IMR-90 (cell line): ENCODE results near the gene RAD21L1. TPM values are rescaled to one million over a fixed set of nuclear protein-coding genes. Genes with fewer than 3 reads are reported as not detected.

ENCODE experiments used
- ATAC-seq: fragments of 200-7000 bp; cut with Tn5 transposase; 2 replicates; pipeline ENCODE4 v1.9.1; 2020; ENCODE audit warnings: low read depth, mild to moderate bottlenecking, moderate library complexity
- BruUV-seq: library from RNA; stranded (reverse); fragments of 400-500 nt; replicated peaks from 2 replicates; lab custom pipeline; 2021; lab: Mats Ljungman, UMichigan
- CTCF ChIA-PET: fragments of 300-600 bp; formaldehyde crosslinking; extraction: SDS; loops from one replicate; lab custom pipeline; 2021; ENCODE audit warnings: antibody characterized with exemption; lab: Yijun Ruan, JAX
- POLR2A ChIA-PET: fragments of 300-600 bp; sonication (Branson Sonifier 250); formaldehyde crosslinking; loops from one replicate; lab custom pipeline; 2022; ENCODE audit warnings: antibody characterized with exemption; ENCODE audit not compliant: unreplicated experiment; lab: Charles Lee
- DNase-seq: peaks from one replicate; pipeline ENCODE4 v3.0.0; 2013
- H2AFZ ChIP-seq: replicated peaks from 2 replicates; pipeline ENCODE3; 2013; ENCODE audit warnings: low read length, mild to moderate bottlenecking; ENCODE audit not compliant: poor library complexity
- H2AK5ac ChIP-seq: 2 replicates; pipeline ENCODE4 v1.6.1; 2013; ENCODE audit warnings: low read depth, low read length, inconsistent platforms
- H2AK9ac ChIP-seq: replicated peaks from 2 replicates; pipeline ENCODE3; 2013; ENCODE audit warnings: mild to moderate bottlenecking, low read depth, low read length, moderate library complexity; ENCODE audit not compliant: poor library complexity
- H2BK120ac ChIP-seq: 2 replicates; pipeline ENCODE4 v1.6.1; 2013; ENCODE audit warnings: low read depth, low read length, inconsistent platforms
- H2BK15ac ChIP-seq: 3 replicates; pipeline ENCODE4 v1.6.1; 2013; ENCODE audit warnings: low read depth, low read length, inconsistent platforms
- H2BK20ac ChIP-seq: 2 replicates; pipeline ENCODE4 v1.6.1; 2013; ENCODE audit warnings: low read depth, mild to moderate bottlenecking, inconsistent platforms, low read length, moderate library complexity
- H2BK5ac ChIP-seq: 2 replicates; pipeline ENCODE4 v1.6.1; 2013; ENCODE audit warnings: mild to moderate bottlenecking, low read depth, low read length, inconsistent platforms; ENCODE audit not compliant: poor library complexity, severe bottlenecking
- H3K14ac ChIP-seq: replicated peaks from 2 replicates; pipeline ENCODE4 v1.6.1; 2013; ENCODE audit warnings: low read depth, low read length, inconsistent platforms
- H3K18ac ChIP-seq: 2 replicates; pipeline ENCODE4 v1.6.1; 2013; ENCODE audit warnings: low read depth, low read length, control low read depth
- H3K23ac ChIP-seq: 2 replicates; pipeline ENCODE4 v1.6.1; 2013; ENCODE audit warnings: low read depth, low read length, inconsistent platforms
- H3K27ac ChIP-seq: 2 replicates; pipeline ENCODE4 v1.5.1; 2013; ENCODE audit warnings: mild to moderate bottlenecking, control low read depth, low read length; ENCODE audit not compliant: insufficient read depth
- H3K27me3 ChIP-seq: 2 replicates; pipeline ENCODE4 v1.6.1; 2013; ENCODE audit warnings: low read length; ENCODE audit not compliant: control insufficient read depth, insufficient read depth
- H3K36me3 ChIP-seq: 2 replicates; pipeline ENCODE4 v1.6.1; 2013; ENCODE audit warnings: low read length, mixed read lengths; ENCODE audit not compliant: control insufficient read depth, insufficient read depth
- H3K4ac ChIP-seq: 2 replicates; pipeline ENCODE4 v1.6.1; 2013; ENCODE audit warnings: low read depth, low read length, inconsistent platforms
- H3K4me1 ChIP-seq: 2 replicates; pipeline ENCODE4 v1.6.1; 2013; ENCODE audit warnings: low read length, mixed read lengths; ENCODE audit not compliant: control insufficient read depth, insufficient read depth
- H3K4me2 ChIP-seq: 2 replicates; pipeline ENCODE4 v1.6.1; 2013; ENCODE audit warnings: low read depth, mild to moderate bottlenecking, control low read depth, low read length, moderate library complexity
- H3K4me3 ChIP-seq: 2 replicates; pipeline ENCODE4 v1.5.1; 2013; ENCODE audit warnings: low read depth, mild to moderate bottlenecking, control low read depth, low read length, moderate library complexity; ENCODE audit not compliant: insufficient read depth
- H3K56ac ChIP-seq: 2 replicates; pipeline ENCODE4 v1.6.1; 2013; ENCODE audit warnings: low read length, inconsistent platforms; ENCODE audit not compliant: insufficient read depth; ENCODE audit errors: extremely low read depth
- H3K79me1 ChIP-seq, 2 experiments: 2 replicates each; pipeline ENCODE4 v1.6.1; 2013; ENCODE audit warnings: low read length in 2 of 2, inconsistent platforms in 1 of 2, low read depth in 1 of 2
- H3K9ac ChIP-seq: 2 replicates; pipeline ENCODE4 v1.6.1; 2013; ENCODE audit warnings: low read depth, low read length, control low read depth
- H3K9me1 ChIP-seq: 2 replicates; pipeline ENCODE4 v1.6.1; 2013; ENCODE audit warnings: low read length, inconsistent platforms; ENCODE audit not compliant: insufficient read depth
- H3K9me3 ChIP-seq: 2 replicates; pipeline ENCODE4 v1.6.1; 2013; ENCODE audit warnings: low read length; ENCODE audit not compliant: control insufficient read depth, insufficient read depth
- H4K20me1 ChIP-seq: 2 replicates; pipeline ENCODE4 v1.6.1; 2013; ENCODE audit warnings: low read length, inconsistent platforms; ENCODE audit not compliant: insufficient read depth
- H4K5ac ChIP-seq: 2 replicates; pipeline ENCODE4 v1.6.1; 2013; ENCODE audit warnings: mild to moderate bottlenecking, low read depth, low read length, control low read depth
- H4K8ac ChIP-seq, 2 experiments: 2 replicates each; pipeline ENCODE4 v1.6.1; 2013; ENCODE audit warnings: low read depth in 2 of 2, low read length in 2 of 2, control low read depth in 1 of 2, inconsistent platforms in 1 of 2
- H4K91ac ChIP-seq: 2 replicates; pipeline ENCODE4 v1.6.1; 2013; ENCODE audit warnings: low read depth, low read length, inconsistent platforms; ENCODE audit not compliant: insufficient read depth
- BHLHE40 ChIP-seq: fragments of 150-350 bp; IDR thresholded peaks from 2 replicates; pipeline ENCODE4 v1.6.1; 2016; ENCODE audit warnings: mild to moderate bottlenecking, low read depth, low read length
- CEBPB ChIP-seq: IDR thresholded peaks from 2 replicates; pipeline ENCODE4 v1.6.1; 2012; ENCODE audit warnings: low read depth, low read length, improper control_type of control experiment
- CHD1 ChIP-seq: IDR thresholded peaks from 2 replicates; pipeline ENCODE4 v1.6.1; 2012; ENCODE audit warnings: low read depth, low read length, improper control_type of control experiment
- CTCF ChIP-seq: conservative IDR thresholded peaks from 2 replicates; pipeline ENCODE4 v1.5.1; 2012; ENCODE audit warnings: mild to moderate bottlenecking, low read depth, low read length, improper control_type of control experiment
- ELK1 ChIP-seq: fragments of 150-350 bp; IDR thresholded peaks from 2 replicates; pipeline ENCODE4 v1.6.1; 2016; ENCODE audit warnings: low read depth, mild to moderate bottlenecking, low read length, moderate library complexity, borderline replicate concordance
- FOS ChIP-seq: fragments of 150-350 bp; IDR thresholded peaks from 2 replicates; pipeline ENCODE4 v1.6.1; 2016; ENCODE audit warnings: low read depth, low read length
- MAFK ChIP-seq: IDR thresholded peaks from 2 replicates; pipeline ENCODE4 v1.6.1; 2012; ENCODE audit warnings: low read depth, low read length, improper control_type of control experiment
- MAZ ChIP-seq: IDR thresholded peaks from 2 replicates; pipeline ENCODE4 v1.6.1; 2012; ENCODE audit warnings: low read depth, mild to moderate bottlenecking, low read length, improper control_type of control experiment, moderate library complexity, borderline replicate concordance
- MXI1 ChIP-seq: IDR thresholded peaks from 2 replicates; pipeline ENCODE4 v1.6.1; 2012; ENCODE audit warnings: low read depth, mild to moderate bottlenecking, low read length, moderate library complexity, borderline replicate concordance
- NFE2L2 ChIP-seq: fragments of 150-350 bp; IDR thresholded peaks from 2 replicates; pipeline ENCODE4 v1.6.1; 2016; ENCODE audit warnings: low read depth, mild to moderate bottlenecking, low read length
- POLR2A ChIP-seq: IDR thresholded peaks from 2 replicates; pipeline ENCODE4 v1.6.1; 2012; ENCODE audit warnings: mild to moderate bottlenecking, low read depth, low read length
- RAD21 ChIP-seq: IDR thresholded peaks from 2 replicates; pipeline ENCODE4 v1.6.1; 2012; ENCODE audit warnings: low read length, improper control_type of control experiment
- RCOR1 ChIP-seq: IDR thresholded peaks from 2 replicates; pipeline ENCODE4 v1.6.1; 2012; ENCODE audit warnings: mild to moderate bottlenecking, low read length, improper control_type of control experiment; ENCODE audit not compliant: insufficient replicate concordance
- RFX5 ChIP-seq: IDR thresholded peaks from 2 replicates; pipeline ENCODE4 v1.8.0; 2012; ENCODE audit warnings: low read depth, mild to moderate bottlenecking, low read length, moderate library complexity
- SMC3 ChIP-seq: fragments of 150-350 bp; IDR thresholded peaks from 2 replicates; pipeline ENCODE4 v1.6.1; 2016; ENCODE audit warnings: low read depth, mild to moderate bottlenecking, antibody characterized with exemption, low read length, moderate library complexity
- USF2 ChIP-seq: fragments of 150-350 bp; IDR thresholded peaks from 2 replicates; pipeline ENCODE4 v1.6.1; 2017; ENCODE audit warnings: mild to moderate bottlenecking, antibody characterized with exemption, low read length, low read depth
- WGBS, 2 experiments: methylation state at CpG; one replicate each; pipeline versions ENCODE4 v1.1.5 to v1.1.7; 2013; ENCODE audit warnings: missing lambda C conversion rate in 2 of 2; ENCODE audit not compliant: insufficient read length in 1 of 2; ENCODE audit errors: extremely low coverage in 2 of 2; 5-methylcytosine and 5-hydroxymethylcytosine counted together
- dilution Hi-C: fragments of 300-500 bp; cut with HindIII; formaldehyde crosslinking; loops from one replicate; pipeline ENCODE4 v1.14.3; 2018; ENCODE audit warnings: low sequenced_read_pairs; ENCODE audit not compliant: unreplicated experiment
- in situ Hi-C: fragments of 300-500 bp; cut with MboI; formaldehyde crosslinking; loops from 3 replicates; pipeline ENCODE4 v1.14.3; 2019; ENCODE audit warnings: low sequenced_read_pairs, inconsistent platforms, mixed read lengths
- intact Hi-C: fragments of 100-400 bp; cut with micrococcal nuclease; formaldehyde crosslinking; loops from 2 replicates; pipeline ENCODE4 v1.10.0; 2022
- polyA plus RNA-seq, 3 experiments: library from polyadenylated mRNA; depleted of rRNA; stranded (reverse); fragments of >200 nt; gene quantifications; 2 replicates each; pipeline ENCODE4 v1.2.3, GENCODE V29; 2012; ENCODE audit warnings: low replicate concordance in 1 of 3
- total RNA-seq: library from RNA; depleted of rRNA; stranded (reverse); fragments of >200 nt; gene quantifications from 2 replicates; pipeline ENCODE4 v1.2.3, GENCODE V29; 2012

RAD21L1 gene
- total and polyA plus RNA-seq, 2 of the 4 experiments (the other 2 are of a cell fraction): not detected

GRCh38 chr20:1292620-1293019 is 66.8 kb downstream of the RAD21L1 start:
- ChIA-PET CTCF (no interaction called here), POLR2A (no interaction called here)
- Histone ChIP-seq H2BK5ac (no peak overlapping the region), H3K14ac (no peak overlapping the region), H3K23ac (no peak overlapping the region), H3K56ac (no peak overlapping the region), H3K4me3 (no peak overlapping the region), H3K4me2 (no peak overlapping the region), H3K18ac (no peak overlapping the region), H2BK120ac (no peak overlapping the region), H3K36me3 (no peaks in the 10 kb centered on the region), H3K79me1 (peaks cover 5 to 22% of the 10 kb centered on the region in 2 experiments; a peak in 3 of 4 replicates), H2BK15ac (no peak overlapping the region), H4K20me1 (peaks cover 31% of the 10 kb centered on the region), H3K4ac (no peak overlapping the region), H3K9ac (no peak overlapping the region), H3K4me1 (no peaks in the 10 kb centered on the region; the same call in 1 of the 2 replicates), H3K27ac (no peak overlapping the region), H3K9me1 (peaks cover 31% of the 10 kb centered on the region), H2AK5ac (no peak overlapping the region), H2AK9ac (no peak overlapping the region), H4K91ac (no peak overlapping the region), H2AFZ (no peak overlapping the region), H3K9me3 (no peaks in the 10 kb centered on the region), H3K27me3 (no peaks in the 10 kb centered on the region), H4K5ac (no peak overlapping the region), H4K8ac (no peak overlapping the region), H2BK20ac (no peak overlapping the region)
- ATAC-seq (no peak), DNase-seq (no peak)
- intact Hi-C loops: no loop called here
- no TSS peak for BruUV-seq
- dilution Hi-C loops: no loop called here
- TF ChIP-seq CHD1 (no peak), USF2 (no peak), MAFK (no peak), MXI1 (no peak), ELK1 (no peak), POLR2A (no peak), CEBPB (no peak), FOS (no peak), SMC3 (no peak), RCOR1 (no peak), RFX5 (no peak), NFE2L2 (no peak), CTCF (no peak), RAD21 (no peak), MAZ (no peak), BHLHE40 (no peak)
- in situ Hi-C loops: no loop called here
- no CpG with 5 or more reads among the region's 1 CpG for WGBS, 2 experiments
